ENCODE data around the gene FHOD3. TPM values are rescaled to one million over a fixed set of nuclear protein-coding genes. Genes with fewer than 3 reads are reported as not detected.

The FHOD3 gene
- total RNA-seq, 1 experiment from 2014 or later = 18.1 TPM

GRCh38 chr18:36490897-36491296, 193.4 kb downstream of the FHOD3 start:
- no peaks in the 10 kb centered on the region for H3F3A ChIP-seq (ENCODE audit: low read length, unreplicated experiment)
- DNase-seq (no peak), ATAC-seq (no peak)
- CTCF ChIA-PET = no interaction called here
- no peak overlapping the region for H3K4me3 ChIP-seq (ENCODE audit: low read length)
- no peaks in the 10 kb centered on the region for H3K79me2 ChIP-seq (ENCODE audit: low read length)
- no peak for TF ChIP-seq EZH2phosphoT487 (IDR thresholded peaks at IDR 0.05; ENCODE audit: borderline replicate concordance, low read length)
- TF ChIP-seq CTCF (conservative IDR thresholded peaks at IDR 0.05; ENCODE audit: low read depth, low read length) = no peak
- no peak for TF ChIP-seq EZH2 (IDR thresholded peaks at IDR 0.05; ENCODE audit: low read length, unreplicated experiment)
- no peaks in the 10 kb centered on the region for H4K20me1 ChIP-seq (ENCODE audit: low read length)
- no peak overlapping the region for H3K27ac ChIP-seq (ENCODE audit: low read length)
- no peaks in the 10 kb centered on the region for H3K9me3 ChIP-seq (ENCODE audit: low read length)
- H3K9ac ChIP-seq (ENCODE audit: low read length) = no peak overlapping the region
- H2AFZ ChIP-seq (ENCODE audit: low read length) = no peak overlapping the region
- BruUV-seq (replicated peaks) = no TSS peak
- no peaks in the 10 kb centered on the region for H3K36me3 ChIP-seq (ENCODE audit: low read depth, low read length)
- H3K4me1 ChIP-seq (ENCODE audit: insufficient read depth, low read length) = no peaks in the 10 kb centered on the region
- H3K4me2 ChIP-seq (ENCODE audit: low read length) = no peak overlapping the region
- POLR2A ChIA-PET (ENCODE audit: unreplicated experiment) = no interaction called here
- no peaks in the 10 kb centered on the region for H3K9me2 ChIP-seq (replicated peaks; ENCODE audit: low read length)
- intact Hi-C loops (cut with micrococcal nuclease) = no loop called here
- H3K27me3 ChIP-seq (ENCODE audit: low read length) = no peaks in the 10 kb centered on the region

GRCh38 chr18:36492604-36493329, 195.3 kb downstream of the FHOD3 start:
- H3K9me2 ChIP-seq (replicated peaks; ENCODE audit: low read length) = no peaks in the 10 kb centered on the region
- no TSS peak for BruUV-seq (replicated peaks)
- peak; percentile 57 for ATAC-seq
- no peak overlapping the region for H3K27ac ChIP-seq (ENCODE audit: low read length)
- no peak overlapping the region for H3K4me3 ChIP-seq (ENCODE audit: low read length)
- H3F3A ChIP-seq (ENCODE audit: low read length, unreplicated experiment) = no peaks in the 10 kb centered on the region
- no peak overlapping the region for H3K4me2 ChIP-seq (ENCODE audit: low read length)
- DNase-seq = peak; percentile 20
- no peaks in the 10 kb centered on the region for H3K79me2 ChIP-seq (ENCODE audit: low read length)
- H3K4me1 ChIP-seq (ENCODE audit: insufficient read depth, low read length) = no peaks in the 10 kb centered on the region
- CTCF ChIA-PET = no interaction called here
- H3K9ac ChIP-seq (ENCODE audit: low read length) = no peak overlapping the region
- no peaks in the 10 kb centered on the region for H3K27me3 ChIP-seq (ENCODE audit: low read length)
- H3K9me3 ChIP-seq (ENCODE audit: low read length) = no peaks in the 10 kb centered on the region
- no peak overlapping the region for H2AFZ ChIP-seq (ENCODE audit: low read length)
- intact Hi-C loops (cut with micrococcal nuclease) = no loop called here
- no peaks in the 10 kb centered on the region for H3K36me3 ChIP-seq (ENCODE audit: low read depth, low read length)
- POLR2A ChIA-PET (ENCODE audit: unreplicated experiment) = no interaction called here
- H4K20me1 ChIP-seq (ENCODE audit: low read length) = no peaks in the 10 kb centered on the region
- TF ChIP-seq EZH2 (IDR thresholded peaks at IDR 0.05; ENCODE audit: low read length, unreplicated experiment) = no peak
- TF ChIP-seq CTCF (conservative IDR thresholded peaks at IDR 0.05; ENCODE audit: low read depth, low read length) = no peak
- TF ChIP-seq EZH2phosphoT487 (IDR thresholded peaks at IDR 0.05; ENCODE audit: borderline replicate concordance, low read length) = no peak

GRCh38 chr18:36493349-36494159, 196.0 kb downstream of the FHOD3 start:
- Histone ChIP-seq H4K20me1 (ENCODE audit: low read length) (no peaks in the 10 kb centered on the region), H3K9me3 (ENCODE audit: low read length) (no peaks in the 10 kb centered on the region), H3K36me3 (ENCODE audit: low read depth, low read length) (no peaks in the 10 kb centered on the region), H3K4me1 (ENCODE audit: insufficient read depth, low read length) (no peaks in the 10 kb centered on the region), H3F3A (ENCODE audit: low read length, unreplicated experiment) (no peaks in the 10 kb centered on the region), H3K27ac (ENCODE audit: low read length) (no peak overlapping the region), H2AFZ (ENCODE audit: low read length) (no peak overlapping the region), H3K9ac (ENCODE audit: low read length) (no peak overlapping the region), H3K9me2 (replicated peaks; ENCODE audit: low read length) (no peaks in the 10 kb centered on the region), H3K4me3 (ENCODE audit: low read length) (no peak overlapping the region), H3K27me3 (ENCODE audit: low read length) (no peaks in the 10 kb centered on the region), H3K4me2 (ENCODE audit: low read length) (no peak overlapping the region), H3K79me2 (ENCODE audit: low read length) (no peaks in the 10 kb centered on the region)
- ATAC-seq (no peak), DNase-seq (no peak)
- intact Hi-C loops (cut with micrococcal nuclease) = no loop called here
- BruUV-seq (replicated peaks) = no TSS peak
- ChIA-PET CTCF (no interaction called here), POLR2A (ENCODE audit: unreplicated experiment) (interaction anchor here (0.5 kb wide), 1 partner anchor 282 kb away, joined by 10 read pairs; no protein-coding TSS in a partner anchor)
- TF ChIP-seq EZH2phosphoT487 (IDR thresholded peaks at IDR 0.05; ENCODE audit: borderline replicate concordance, low read length) = no peak
- no peak for TF ChIP-seq EZH2 (IDR thresholded peaks at IDR 0.05; ENCODE audit: low read length, unreplicated experiment)
- TF ChIP-seq CTCF (conservative IDR thresholded peaks at IDR 0.05; ENCODE audit: low read depth, low read length) = no peak
